Endodermal cell (in vitro differentiated cells): ENCODE results near the gene APBA2. TPM values are rescaled to one million over a fixed set of nuclear protein-coding genes. Genes with fewer than 3 reads are reported as not detected.

Experiments used
- DNase-seq: peaks from one replicate; pipeline ENCODE4 v3.0.0-alpha.2; 2017
- H3K27ac ChIP-seq: 2 replicates; pipeline ENCODE4 v1.5.1; 2013; ENCODE audit warnings: mild to moderate bottlenecking, low read depth, low read length, moderate library complexity
- H3K27me3 ChIP-seq: 2 replicates; pipeline ENCODE4 v1.6.1; 2013; ENCODE audit warnings: mild to moderate bottlenecking, low read length, moderate library complexity; ENCODE audit not compliant: insufficient read depth, control insufficient read depth, poor library complexity, severe bottlenecking
- H3K36me3 ChIP-seq: 2 replicates; pipeline ENCODE4 v1.7.0; 2013; ENCODE audit warnings: mild to moderate bottlenecking, low read length, moderate library complexity; ENCODE audit not compliant: control insufficient read depth, insufficient read depth
- H3K4me1 ChIP-seq: one replicate; pipeline ENCODE4 v1.7.0; 2013; ENCODE audit warnings: low read length; ENCODE audit not compliant: control insufficient read depth, insufficient read depth
- H3K4me3 ChIP-seq: 2 replicates; pipeline ENCODE4 v1.5.1; 2013; ENCODE audit warnings: mild to moderate bottlenecking, low read length, moderate library complexity
- H3K9ac ChIP-seq: 2 replicates; pipeline ENCODE4 v1.6.1; 2013; ENCODE audit warnings: mild to moderate bottlenecking, low read length, moderate library complexity; ENCODE audit not compliant: poor library complexity, severe bottlenecking; ENCODE audit errors: extremely low read depth
- H3K9me3 ChIP-seq: 2 replicates; pipeline ENCODE4 v1.6.1; 2013; ENCODE audit warnings: mild to moderate bottlenecking, low read length, moderate library complexity; ENCODE audit not compliant: control insufficient read depth
- H3K27ac Mint-ChIP-seq: 2 replicates; pipeline ENCODE4 v1.8.0; 2020; ENCODE audit warnings: mixed read lengths
- H3K27me3 Mint-ChIP-seq: 2 replicates; pipeline ENCODE4 v1.8.0; 2021; ENCODE audit warnings: mild to moderate bottlenecking, mixed read lengths; ENCODE audit not compliant: insufficient read depth
- H3K36me3 Mint-ChIP-seq: 2 replicates; pipeline ENCODE4 v1.8.0; 2020; ENCODE audit warnings: low read depth, mixed read lengths
- H3K4me1 Mint-ChIP-seq: 2 replicates; pipeline ENCODE4 v1.8.0; 2020; ENCODE audit warnings: mixed read lengths
- H3K4me3 Mint-ChIP-seq: 2 replicates; pipeline ENCODE4 v1.8.0; 2020; ENCODE audit warnings: mild to moderate bottlenecking, moderate library complexity, mixed read lengths
- H3K9me3 Mint-ChIP-seq: 2 replicates; pipeline ENCODE4 v1.8.0; 2020; ENCODE audit warnings: mild to moderate bottlenecking, mixed read lengths
- CTCF ChIP-seq: fragments of 200-600 bp; sonication (generic); conservative IDR thresholded peaks from 2 replicates; pipeline ENCODE4 v1.5.0; 2021; ENCODE audit warnings: antibody characterized with exemption, mild to moderate bottlenecking
- WGBS, 2 experiments: methylation state at CpG; one replicate each; pipeline versions ENCODE4 v1.1.5 to v1.1.7; 2013; ENCODE audit warnings: missing lambda C conversion rate in 2 of 2, mixed read lengths in 1 of 2; ENCODE audit not compliant: insufficient coverage in 1 of 2, insufficient read length in 1 of 2; 5-methylcytosine and 5-hydroxymethylcytosine counted together
- total RNA-seq, 2 donors: library from RNA; stranded (reverse); fragmentation: NEBNext Ultra II Directional in 1 of 2; extraction: Animal tissue kit (Norgen Biotek cat#: 25700) in 1 of 2; gene quantifications; 2 replicates in 1 of 2; 3 replicates in 1 of 2; pipeline ENCODE4 v1.2.1, GENCODE V29; 2021

Gene APBA2
- total RNA-seq, 2 donors from 2014 or later, result 27.1 to 27.3 TPM

DNA sequence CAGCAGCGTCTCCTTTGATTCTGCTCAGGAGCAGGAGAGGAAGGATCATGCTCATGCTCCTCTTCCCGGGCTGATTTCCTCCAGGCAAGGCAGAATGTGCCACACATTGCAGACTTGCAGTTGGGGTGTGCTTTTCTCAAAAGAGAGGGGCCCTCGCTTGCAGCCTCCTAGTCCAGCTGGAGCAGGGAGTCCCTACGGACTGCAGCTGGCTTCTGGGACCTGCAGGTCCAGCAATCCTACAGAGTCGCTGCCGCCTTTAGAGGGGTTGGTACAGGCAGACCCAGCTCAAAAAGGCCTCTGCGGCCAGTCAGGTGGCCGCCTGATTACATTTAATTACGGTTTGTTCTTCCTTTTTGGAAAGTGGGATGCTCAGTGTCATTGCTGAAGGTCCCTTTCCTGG is 210.0 kb downstream of the APBA2 start:
- Histone ChIP-seq H3K9ac (no peak overlapping the region), H3K27ac (no peak overlapping the region), H3K36me3 (no peaks in the 10 kb centered on the region), H3K4me1 (no peaks in the 10 kb centered on the region), H3K4me3 (no peak overlapping the region), H3K9me3 (no peaks in the 10 kb centered on the region), H3K27me3 (no peaks in the 10 kb centered on the region)
- Mint-ChIP-seq H3K36me3 (peaks cover 3% of the 10 kb centered on the region), H3K27ac (no peak overlapping the region), H3K9me3 (no peaks in the 10 kb centered on the region), H3K4me1 (peaks cover 7% of the 10 kb centered on the region), H3K27me3 (no peaks in the 10 kb centered on the region), H3K4me3 (no peak overlapping the region)
- TF ChIP-seq CTCF, result no peak
- DNase-seq, result no peak
- 92% methylated on average over 8 to 9 of the region's 9 CpGs for WGBS, 2 experiments

DNA sequence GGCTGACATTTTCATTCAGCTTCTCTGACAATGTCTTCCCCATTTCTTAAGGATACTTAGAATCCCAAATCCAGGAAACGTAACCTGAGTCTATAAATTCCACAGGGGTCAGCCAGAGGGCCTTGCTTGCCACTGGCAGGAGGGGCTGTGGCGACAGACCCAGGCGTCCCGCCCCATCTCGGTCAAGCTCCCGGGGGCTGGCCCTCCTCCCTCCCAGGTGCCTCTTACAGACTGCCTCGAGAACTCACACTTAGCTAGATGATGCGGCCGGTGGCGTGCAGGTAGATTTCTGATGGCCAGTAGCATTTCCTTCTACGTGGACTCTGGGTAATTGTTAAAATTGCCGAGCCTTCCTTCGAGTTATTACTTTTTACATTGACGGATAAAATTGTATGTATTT is 211.4 kb downstream of the APBA2 start:
- no peaks in the 10 kb centered on the region for H3K27me3 Mint-ChIP-seq
- no peak for DNase-seq
- H3K4me1 Mint-ChIP-seq, result peaks cover 9% of the 10 kb centered on the region
- Histone ChIP-seq H3K27ac (no peak overlapping the region), H3K9ac (no peak overlapping the region), H3K4me1 (no peaks in the 10 kb centered on the region), H3K36me3 (no peaks in the 10 kb centered on the region), H3K27me3 (no peaks in the 10 kb centered on the region), H3K9me3 (no peaks in the 10 kb centered on the region), H3K4me3 (no peak overlapping the region)
- 92 to 98% methylated on average over 11 to 13 of the region's 14 CpGs for WGBS, 2 experiments
- H3K9me3 Mint-ChIP-seq, result no peaks in the 10 kb centered on the region
- no peak for TF ChIP-seq CTCF
- H3K36me3 Mint-ChIP-seq, result peaks cover 3% of the 10 kb centered on the region
- no peak overlapping the region for H3K4me3 Mint-ChIP-seq
- H3K27ac Mint-ChIP-seq, result peak overlapping the region; percentile 30

- 95 to 100% methylated on average over 5 to 9 of the region's 9 CpGs for WGBS, 2 experiments
- no peaks in the 10 kb centered on the region for H3K9me3 ChIP-seq
- no peak for DNase-seq
- Mint-ChIP-seq H3K36me3 (peaks cover 3% of the 10 kb centered on the region), H3K4me3 (no peak overlapping the region), H3K4me1 (peaks cover 9% of the 10 kb centered on the region), H3K27me3 (no peaks in the 10 kb centered on the region), H3K27ac (no peak overlapping the region), H3K9me3 (no peaks in the 10 kb centered on the region)
- H3K27ac ChIP-seq, result no peak overlapping the region
- no peak for TF ChIP-seq CTCF
- H3K27me3 ChIP-seq, result no peaks in the 10 kb centered on the region
- H3K9ac ChIP-seq, result no peak overlapping the region
- no peak overlapping the region for H3K4me3 ChIP-seq
- no peaks in the 10 kb centered on the region for H3K4me1 ChIP-seq
- no peaks in the 10 kb centered on the region for H3K36me3 ChIP-seq
These were observed 212.2 kb downstream of the APBA2 start for GRCh38 chr15:29097971-29098370.
